OCI-M2 (cell line): ENCODE data around the gene FOCAD.

Experiments
- DNase-seq: peaks from one replicate; lab custom pipeline; 2025; ENCODE audit not compliant: unreplicated experiment; lab: John Stamatoyannopoulos, UW

Gene FOCAD

GRCh38 chr9:20865347-20865746, 181.3 kb downstream of the FOCAD start:
- DNase-seq: no peak

GRCh38 chr9:20870115-20870514, 186.1 kb downstream of the FOCAD start:
- no peak for DNase-seq

GRCh38 chr9:20872340-20872977, 188.4 kb downstream of the FOCAD start:
- DNase-seq: no peak

- DNase-seq: no peak
These were observed 189.3 kb downstream of the FOCAD start for GRCh38 chr9:20873240-20873865.

- DNase-seq: no peak
These were observed 196.2 kb downstream of the FOCAD start for GRCh38 chr9:20880271-20880670.

GRCh38 chr9:20880675-20881074, 196.6 kb downstream of the FOCAD start:
- no peak for DNase-seq

- DNase-seq: peak; percentile 38
These were observed 201.0 kb downstream of the FOCAD start for GRCh38 chr9:20884985-20885593.

- no peak for DNase-seq
These were observed 215.0 kb downstream of the FOCAD start for GRCh38 chr9:20898885-20899554.

- DNase-seq: no peak
These were observed 219.2 kb downstream of the FOCAD start for GRCh38 chr9:20903212-20903611.

- no peak for DNase-seq
These were observed 220.9 kb downstream of the FOCAD start for GRCh38 chr9:20904995-20905394.

GRCh38 chr9:20906326-20906725, 222.3 kb downstream of the FOCAD start:
- no peak for DNase-seq

GRCh38 chr9:20908461-20908860, 224.4 kb downstream of the FOCAD start:
- DNase-seq: no peak

GRCh38 chr9:20914556-20914955, 230.5 kb downstream of the FOCAD start:
- no peak for DNase-seq

GRCh38 chr9:20921362-20921761, 237.3 kb downstream of the FOCAD start:
- DNase-seq: no peak

GRCh38 chr9:20925256-20926045, 241.4 kb downstream of the FOCAD start:
- DNase-seq: no peak

- no peak for DNase-seq
These were observed 245.2 kb downstream of the FOCAD start for GRCh38 chr9:20929276-20929675.

- DNase-seq: no peak
These were observed 246.8 kb downstream of the FOCAD start for GRCh38 chr9:20930836-20931235.

- DNase-seq: no peak
These were observed 256.6 kb downstream of the FOCAD start for GRCh38 chr9:20940447-20941173.

- no peak for DNase-seq
These were observed 257.2 kb downstream of the FOCAD start for GRCh38 chr9:20941174-20941690.

- no peak for DNase-seq
These were observed 260.4 kb downstream of the FOCAD start for GRCh38 chr9:20944507-20944906.
